ENCODE measurements around the gene BACH2. TPM values are rescaled to one million over a fixed set of nuclear protein-coding genes. Genes with fewer than 3 reads are reported as not detected.
"Not testable (repeated sequence)": the region's sequence is repeated elsewhere in the genome, so short reads cannot be mapped to it uniquely, and the experiment has no call there.

Gene BACH2
- total and polyA plus RNA-seq, 7 donors = 0.12 to 16.9 (median 5.9) TPM

DNA sequence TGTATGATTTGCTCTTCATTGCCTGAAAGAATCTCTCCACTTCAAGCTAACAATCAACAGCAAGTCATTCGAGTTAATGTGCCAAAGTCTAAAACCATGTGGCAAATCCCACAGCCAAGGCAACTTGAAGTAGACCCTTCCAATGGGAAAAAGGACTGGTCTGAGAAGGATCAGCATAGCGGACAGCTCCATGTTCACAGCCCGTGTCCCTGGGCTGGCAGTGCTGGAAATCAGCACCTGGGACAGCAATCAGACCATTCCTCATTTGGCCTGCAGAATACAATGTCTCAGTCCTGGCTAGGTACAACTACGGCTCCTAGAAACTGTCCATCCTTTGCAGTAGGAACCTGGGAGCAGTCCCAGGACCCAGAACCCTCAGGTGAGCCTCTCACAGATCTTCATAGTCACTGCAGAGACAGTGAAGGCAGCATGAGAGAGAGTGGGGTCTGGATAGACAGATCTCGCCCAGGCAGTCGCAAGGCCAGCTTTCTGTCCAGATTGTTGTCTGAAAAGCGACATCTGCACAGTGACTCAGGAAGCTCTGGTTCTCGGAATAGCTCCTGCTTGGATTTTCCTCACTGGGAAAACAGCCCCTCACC is 401.3 kb downstream of the BACH2 start:
- peaks cover 0 to 33% (median 3%) of the 10 kb centered on the region in 3 donors for H3K27me3 ChIP-seq (ENCODE audit: insufficient read depth in 3 of 3, low read length in 2 of 3)
- no peak for ATAC-seq
- H3K4me1 ChIP-seq = no peaks in the 10 kb centered on the region
- no peak overlapping the region for H3K27ac ChIP-seq
- no peak for DNase-seq
- no peaks in the 10 kb centered on the region for H3K36me3 ChIP-seq (ENCODE audit: insufficient read depth in 1 of 2, low read depth in 1 of 2)
- TF ChIP-seq, protein P1, sequence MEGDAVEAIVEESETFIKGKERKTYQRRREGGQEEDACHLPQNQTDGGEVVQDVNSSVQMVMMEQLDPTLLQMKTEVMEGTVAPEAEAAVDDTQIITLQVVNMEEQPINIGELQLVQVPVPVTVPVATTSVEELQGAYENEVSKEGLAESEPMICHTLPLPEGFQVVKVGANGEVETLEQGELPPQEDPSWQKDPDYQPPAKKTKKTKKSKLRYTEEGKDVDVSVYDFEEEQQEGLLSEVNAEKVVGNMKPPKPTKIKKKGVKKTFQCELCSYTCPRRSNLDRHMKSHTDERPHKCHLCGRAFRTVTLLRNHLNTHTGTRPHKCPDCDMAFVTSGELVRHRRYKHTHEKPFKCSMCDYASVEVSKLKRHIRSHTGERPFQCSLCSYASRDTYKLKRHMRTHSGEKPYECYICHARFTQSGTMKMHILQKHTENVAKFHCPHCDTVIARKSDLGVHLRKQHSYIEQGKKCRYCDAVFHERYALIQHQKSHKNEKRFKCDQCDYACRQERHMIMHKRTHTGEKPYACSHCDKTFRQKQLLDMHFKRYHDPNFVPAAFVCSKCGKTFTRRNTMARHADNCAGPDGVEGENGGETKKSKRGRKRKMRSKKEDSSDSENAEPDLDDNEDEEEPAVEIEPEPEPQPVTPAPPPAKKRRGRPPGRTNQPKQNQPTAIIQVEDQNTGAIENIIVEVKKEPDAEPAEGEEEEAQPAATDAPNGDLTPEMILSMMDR (IDR thresholded peaks at IDR 0.05) = no peak
- no peak overlapping the region for H3K4me3 ChIP-seq
- intact Hi-C loops (cut with DNase I) = no loop called here
- WGBS, 3 donors = 40 to 43% (median 41%) methylated on average over 8 of the region's 8 CpGs
- no peaks in the 10 kb centered on the region for H3K9me3 ChIP-seq

DNA sequence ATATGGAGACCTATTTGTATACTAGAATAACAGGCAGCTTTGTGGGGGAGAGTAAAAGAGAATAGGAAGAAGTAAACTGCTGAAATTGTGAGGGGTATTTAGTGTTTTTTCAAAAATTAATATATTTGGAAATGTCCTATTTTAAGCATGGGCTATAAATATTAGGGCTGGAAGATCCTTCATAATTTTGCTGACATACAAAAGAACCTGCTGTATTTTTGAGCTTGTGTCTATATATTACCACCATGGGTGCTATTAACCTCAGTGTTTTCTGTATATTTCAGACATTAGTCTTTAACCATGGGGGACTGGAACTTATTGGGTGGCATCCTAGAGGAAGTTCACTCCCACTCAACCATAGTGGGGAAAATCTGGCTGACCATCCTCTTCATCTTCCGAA is 402.5 kb downstream of the BACH2 start, which contains the start of gene GJA10:
Gene GJA10, plus strand, starts transcription at position 301 of the 400 bp plus-strand sequence. Its CDS starts 0 bp downstream, at position 301.
- no peak for DNase-seq
- Histone ChIP-seq H3K9me3 (no peaks in the 10 kb centered on the region), H3K36me3 (ENCODE audit: insufficient read depth in 1 of 2, low read depth in 1 of 2) (no peaks in the 10 kb centered on the region), H3K27me3 (ENCODE audit: insufficient read depth in 3 of 3, low read length in 2 of 3) (peaks cover 0 to 37% (median 1%) of the 10 kb centered on the region in 3 donors), H3K27ac (no peak within 1 kb of the TSS), H3K4me3 (no peak within 1 kb of the TSS), H3K4me1 (no peaks in the 10 kb centered on the region)
- intact Hi-C loops (cut with DNase I) = no loop called here
- 93 to 95% (median 94%) methylated on average over 1 of the region's 1 CpG for WGBS, 3 donors
- no peak for ATAC-seq
- TF ChIP-seq, protein P1 (IDR thresholded peaks at IDR 0.05) = no peak

GRCh38 chr6:89892577-89892976 is 404.1 kb downstream of the BACH2 start:
- H3K36me3 ChIP-seq (ENCODE audit: insufficient read depth in 1 of 2, low read depth in 1 of 2); H3K9me3 ChIP-seq; H3K4me3 ChIP-seq; H3K27ac ChIP-seq; H3K4me1 ChIP-seq; DNase-seq; intact Hi-C loops (cut with DNase I); ATAC-seq: not testable (repeated sequence)
- WGBS, 3 donors = 75 to 91% (median 82%) methylated on average over 8 of the region's 8 CpGs
- peaks cover 0 to 53% (median 9%) of the 10 kb centered on the region in 3 donors for H3K27me3 ChIP-seq (ENCODE audit: insufficient read depth in 3 of 3, low read length in 2 of 3)

- not testable (repeated sequence) for H3K36me3 ChIP-seq (ENCODE audit: insufficient read depth in 1 of 2, low read depth in 1 of 2); H3K4me3 ChIP-seq
- H3K27me3 ChIP-seq (ENCODE audit: insufficient read depth in 3 of 3, low read length in 2 of 3) = peaks cover 0 to 49% (median 14%) of the 10 kb centered on the region in 3 donors
Observed at GRCh38 chr6:89890845-89891528, 405.7 kb downstream of the BACH2 start.

GRCh38 chr6:89888871-89889270 is 407.8 kb downstream of the BACH2 start:
- intact Hi-C loops (cut with DNase I) = no loop called here
- WGBS, 3 donors = 83 to 88% (median 88%) methylated on average over 3 of the region's 3 CpGs
- TF ChIP-seq, protein P1 (IDR thresholded peaks at IDR 0.05) = no peak
- ATAC-seq (no peak), DNase-seq (no peak)
- no peaks in the 10 kb centered on the region for H3K36me3 ChIP-seq (ENCODE audit: insufficient read depth in 1 of 2, low read depth in 1 of 2)
- H3K4me1 ChIP-seq = no peaks in the 10 kb centered on the region
- H3K4me3 ChIP-seq = no peak overlapping the region
- H3K9me3 ChIP-seq = no peaks in the 10 kb centered on the region
- peaks cover 0 to 41% (median 14%) of the 10 kb centered on the region in 3 donors for H3K27me3 ChIP-seq (ENCODE audit: insufficient read depth in 3 of 3, low read length in 2 of 3)
- no peak overlapping the region for H3K27ac ChIP-seq

More at GRCh38 chr6:89890845-89891528, 405.7 kb downstream of the BACH2 start:
- H3K27ac ChIP-seq; H3K4me1 ChIP-seq; H3K9me3 ChIP-seq; intact Hi-C loops (cut with DNase I); DNase-seq; ATAC-seq: not testable (repeated sequence)
- 6 to 7% (median 7%) methylated on average over 8 to 11 of the region's 11 CpGs for WGBS, 3 donors
